NB4 (cell line): ENCODE data around the gene OTOS.

Source experiments
- POLR2A ChIP-seq: IDR thresholded peaks from 2 replicates; pipeline ENCODE4 v1.6.1; 2011; ENCODE audit warnings: mild to moderate bottlenecking; ENCODE audit not compliant: insufficient read length; ENCODE audit errors: extremely low read depth
- TF ChIP-seq, protein P1 (sequence below): IDR thresholded peaks from one replicate; pipeline ENCODE4 v1.5.1; 2012; ENCODE audit warnings: low read depth, low read length

DNA sequence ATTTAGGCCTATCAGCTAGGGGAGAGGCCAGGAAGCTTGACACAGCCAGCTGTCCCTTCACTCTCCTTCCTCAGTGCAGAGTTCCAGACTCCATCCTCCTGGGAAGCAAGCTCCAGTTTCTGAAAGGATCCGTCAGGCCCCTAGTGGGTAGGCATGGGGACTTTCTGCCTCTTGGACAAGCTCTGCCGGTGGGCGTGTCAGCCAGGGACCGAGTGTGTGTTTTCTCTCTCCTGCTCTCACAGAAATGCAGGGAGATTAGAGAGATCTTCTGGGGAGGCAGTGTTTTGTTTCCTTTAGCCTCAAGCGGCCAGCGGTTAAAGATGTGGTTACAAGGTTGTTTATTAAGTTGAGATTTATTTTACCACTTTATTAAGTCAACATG is 29.9 kb upstream of the OTOS start:
- TF ChIP-seq, protein P1, sequence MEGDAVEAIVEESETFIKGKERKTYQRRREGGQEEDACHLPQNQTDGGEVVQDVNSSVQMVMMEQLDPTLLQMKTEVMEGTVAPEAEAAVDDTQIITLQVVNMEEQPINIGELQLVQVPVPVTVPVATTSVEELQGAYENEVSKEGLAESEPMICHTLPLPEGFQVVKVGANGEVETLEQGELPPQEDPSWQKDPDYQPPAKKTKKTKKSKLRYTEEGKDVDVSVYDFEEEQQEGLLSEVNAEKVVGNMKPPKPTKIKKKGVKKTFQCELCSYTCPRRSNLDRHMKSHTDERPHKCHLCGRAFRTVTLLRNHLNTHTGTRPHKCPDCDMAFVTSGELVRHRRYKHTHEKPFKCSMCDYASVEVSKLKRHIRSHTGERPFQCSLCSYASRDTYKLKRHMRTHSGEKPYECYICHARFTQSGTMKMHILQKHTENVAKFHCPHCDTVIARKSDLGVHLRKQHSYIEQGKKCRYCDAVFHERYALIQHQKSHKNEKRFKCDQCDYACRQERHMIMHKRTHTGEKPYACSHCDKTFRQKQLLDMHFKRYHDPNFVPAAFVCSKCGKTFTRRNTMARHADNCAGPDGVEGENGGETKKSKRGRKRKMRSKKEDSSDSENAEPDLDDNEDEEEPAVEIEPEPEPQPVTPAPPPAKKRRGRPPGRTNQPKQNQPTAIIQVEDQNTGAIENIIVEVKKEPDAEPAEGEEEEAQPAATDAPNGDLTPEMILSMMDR: no peak
- no peak for TF ChIP-seq POLR2A
